H1 (cell line): ENCODE measurements around the gene DUSP1. TPM values are rescaled to one million over a fixed set of nuclear protein-coding genes. Genes with fewer than 3 reads are reported as not detected.

ENCODE experiments used
- BRCA1 ChIP-seq: IDR thresholded peaks from 2 replicates; pipeline ENCODE4 v1.6.1; 2012; ENCODE audit warnings: low read depth, low read length, improper control_type of control experiment
- MAFK ChIP-seq: IDR thresholded peaks from 2 replicates; pipeline ENCODE4 v1.6.1; 2012; ENCODE audit warnings: low read depth, mild to moderate bottlenecking, improper control_type of control experiment, low read length
- POU5F1 ChIP-seq: IDR thresholded peaks from 2 replicates; pipeline ENCODE4 v1.6.1; 2011; ENCODE audit warnings: low read depth, mild to moderate bottlenecking, low read length, moderate library complexity
- polyA plus RNA-seq, 7 experiments: library from polyadenylated mRNA; depleted of rRNA in 3 of 7; stranded (reverse) in 5 of 7; unstranded in 2 of 7; fragments of >200 nt in 5 of 7; fragments of 200-250 nt in 2 of 7; gene quantifications; 1 replicate in 5 of 7; 2 replicates in 1 of 7; 4 replicates in 1 of 7; pipeline versions ENCODE4 v1.2.1 to v1.2.3, GENCODE V29; 2011 to 2013; ENCODE audit warnings: missing spikeins in 2 of 7, mixed read lengths in 2 of 7
- total RNA-seq: library from RNA; stranded (reverse); fragmentation: NEBNext Ultra II Directional; extraction: Animal tissue kit (Norgen Biotek cat#: 25700); gene quantifications from 2 replicates; pipeline ENCODE4 v1.2.1, GENCODE V29; 2021
- TF ChIP-seq, protein P1 (sequence below): fragments of 300-600 bp; sonication (generic); IDR thresholded peaks from 2 replicates; pipeline ENCODE4 v1.7.1; 2012; ENCODE audit warnings: low read length, moderate library complexity, mild to moderate bottlenecking, inconsistent platforms; ENCODE audit not compliant: insufficient replicate concordance

Gene DUSP1
- total and polyA plus RNA-seq, 2 of the 8 experiments (the other 6 are each of a cell fraction or from before 2014, with no cell fraction given) = 6.5 to 11.7 TPM

DNA sequence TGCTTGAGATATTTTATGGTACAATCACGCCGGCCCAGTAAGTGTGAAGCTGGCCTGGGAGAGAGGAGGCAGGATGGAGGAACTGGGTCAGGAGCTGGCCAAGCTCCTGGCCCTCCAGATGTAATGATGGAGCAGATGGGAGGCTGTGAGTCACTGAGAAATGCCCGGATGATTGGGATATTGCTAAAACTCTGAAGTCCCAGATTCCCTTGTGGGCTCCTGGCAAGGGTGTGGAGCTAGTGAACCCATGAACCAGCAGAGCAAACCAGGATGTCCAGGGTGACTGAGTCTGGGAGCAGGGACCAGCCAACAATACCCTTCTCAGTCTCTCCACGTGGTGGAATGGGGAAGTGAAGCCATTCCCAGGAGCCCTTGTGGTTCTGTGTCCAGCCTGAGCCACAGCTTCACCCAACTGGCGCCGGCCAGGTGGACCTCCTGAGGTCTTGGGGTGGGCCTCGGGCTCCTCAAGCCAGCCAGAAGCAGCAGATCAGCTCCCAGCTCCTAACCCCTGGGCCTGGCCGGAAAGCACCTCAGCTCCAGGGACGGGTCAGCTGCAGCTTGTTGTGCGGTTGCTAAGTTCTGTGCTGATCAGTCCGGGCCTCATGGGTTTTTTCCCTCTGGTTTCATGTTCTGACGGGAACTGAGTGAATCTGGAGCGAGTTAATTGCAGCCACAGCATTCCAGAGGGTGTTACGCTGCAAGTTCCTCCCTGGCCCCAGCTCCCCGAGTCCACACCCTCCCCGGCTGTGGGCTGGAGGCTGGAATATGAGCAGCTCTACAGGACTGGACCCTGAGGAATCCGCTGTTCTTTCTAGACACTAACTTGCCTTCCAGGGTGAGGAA lies 37.6 kb downstream of the DUSP1 start (continued):
- TF ChIP-seq, protein P1, sequence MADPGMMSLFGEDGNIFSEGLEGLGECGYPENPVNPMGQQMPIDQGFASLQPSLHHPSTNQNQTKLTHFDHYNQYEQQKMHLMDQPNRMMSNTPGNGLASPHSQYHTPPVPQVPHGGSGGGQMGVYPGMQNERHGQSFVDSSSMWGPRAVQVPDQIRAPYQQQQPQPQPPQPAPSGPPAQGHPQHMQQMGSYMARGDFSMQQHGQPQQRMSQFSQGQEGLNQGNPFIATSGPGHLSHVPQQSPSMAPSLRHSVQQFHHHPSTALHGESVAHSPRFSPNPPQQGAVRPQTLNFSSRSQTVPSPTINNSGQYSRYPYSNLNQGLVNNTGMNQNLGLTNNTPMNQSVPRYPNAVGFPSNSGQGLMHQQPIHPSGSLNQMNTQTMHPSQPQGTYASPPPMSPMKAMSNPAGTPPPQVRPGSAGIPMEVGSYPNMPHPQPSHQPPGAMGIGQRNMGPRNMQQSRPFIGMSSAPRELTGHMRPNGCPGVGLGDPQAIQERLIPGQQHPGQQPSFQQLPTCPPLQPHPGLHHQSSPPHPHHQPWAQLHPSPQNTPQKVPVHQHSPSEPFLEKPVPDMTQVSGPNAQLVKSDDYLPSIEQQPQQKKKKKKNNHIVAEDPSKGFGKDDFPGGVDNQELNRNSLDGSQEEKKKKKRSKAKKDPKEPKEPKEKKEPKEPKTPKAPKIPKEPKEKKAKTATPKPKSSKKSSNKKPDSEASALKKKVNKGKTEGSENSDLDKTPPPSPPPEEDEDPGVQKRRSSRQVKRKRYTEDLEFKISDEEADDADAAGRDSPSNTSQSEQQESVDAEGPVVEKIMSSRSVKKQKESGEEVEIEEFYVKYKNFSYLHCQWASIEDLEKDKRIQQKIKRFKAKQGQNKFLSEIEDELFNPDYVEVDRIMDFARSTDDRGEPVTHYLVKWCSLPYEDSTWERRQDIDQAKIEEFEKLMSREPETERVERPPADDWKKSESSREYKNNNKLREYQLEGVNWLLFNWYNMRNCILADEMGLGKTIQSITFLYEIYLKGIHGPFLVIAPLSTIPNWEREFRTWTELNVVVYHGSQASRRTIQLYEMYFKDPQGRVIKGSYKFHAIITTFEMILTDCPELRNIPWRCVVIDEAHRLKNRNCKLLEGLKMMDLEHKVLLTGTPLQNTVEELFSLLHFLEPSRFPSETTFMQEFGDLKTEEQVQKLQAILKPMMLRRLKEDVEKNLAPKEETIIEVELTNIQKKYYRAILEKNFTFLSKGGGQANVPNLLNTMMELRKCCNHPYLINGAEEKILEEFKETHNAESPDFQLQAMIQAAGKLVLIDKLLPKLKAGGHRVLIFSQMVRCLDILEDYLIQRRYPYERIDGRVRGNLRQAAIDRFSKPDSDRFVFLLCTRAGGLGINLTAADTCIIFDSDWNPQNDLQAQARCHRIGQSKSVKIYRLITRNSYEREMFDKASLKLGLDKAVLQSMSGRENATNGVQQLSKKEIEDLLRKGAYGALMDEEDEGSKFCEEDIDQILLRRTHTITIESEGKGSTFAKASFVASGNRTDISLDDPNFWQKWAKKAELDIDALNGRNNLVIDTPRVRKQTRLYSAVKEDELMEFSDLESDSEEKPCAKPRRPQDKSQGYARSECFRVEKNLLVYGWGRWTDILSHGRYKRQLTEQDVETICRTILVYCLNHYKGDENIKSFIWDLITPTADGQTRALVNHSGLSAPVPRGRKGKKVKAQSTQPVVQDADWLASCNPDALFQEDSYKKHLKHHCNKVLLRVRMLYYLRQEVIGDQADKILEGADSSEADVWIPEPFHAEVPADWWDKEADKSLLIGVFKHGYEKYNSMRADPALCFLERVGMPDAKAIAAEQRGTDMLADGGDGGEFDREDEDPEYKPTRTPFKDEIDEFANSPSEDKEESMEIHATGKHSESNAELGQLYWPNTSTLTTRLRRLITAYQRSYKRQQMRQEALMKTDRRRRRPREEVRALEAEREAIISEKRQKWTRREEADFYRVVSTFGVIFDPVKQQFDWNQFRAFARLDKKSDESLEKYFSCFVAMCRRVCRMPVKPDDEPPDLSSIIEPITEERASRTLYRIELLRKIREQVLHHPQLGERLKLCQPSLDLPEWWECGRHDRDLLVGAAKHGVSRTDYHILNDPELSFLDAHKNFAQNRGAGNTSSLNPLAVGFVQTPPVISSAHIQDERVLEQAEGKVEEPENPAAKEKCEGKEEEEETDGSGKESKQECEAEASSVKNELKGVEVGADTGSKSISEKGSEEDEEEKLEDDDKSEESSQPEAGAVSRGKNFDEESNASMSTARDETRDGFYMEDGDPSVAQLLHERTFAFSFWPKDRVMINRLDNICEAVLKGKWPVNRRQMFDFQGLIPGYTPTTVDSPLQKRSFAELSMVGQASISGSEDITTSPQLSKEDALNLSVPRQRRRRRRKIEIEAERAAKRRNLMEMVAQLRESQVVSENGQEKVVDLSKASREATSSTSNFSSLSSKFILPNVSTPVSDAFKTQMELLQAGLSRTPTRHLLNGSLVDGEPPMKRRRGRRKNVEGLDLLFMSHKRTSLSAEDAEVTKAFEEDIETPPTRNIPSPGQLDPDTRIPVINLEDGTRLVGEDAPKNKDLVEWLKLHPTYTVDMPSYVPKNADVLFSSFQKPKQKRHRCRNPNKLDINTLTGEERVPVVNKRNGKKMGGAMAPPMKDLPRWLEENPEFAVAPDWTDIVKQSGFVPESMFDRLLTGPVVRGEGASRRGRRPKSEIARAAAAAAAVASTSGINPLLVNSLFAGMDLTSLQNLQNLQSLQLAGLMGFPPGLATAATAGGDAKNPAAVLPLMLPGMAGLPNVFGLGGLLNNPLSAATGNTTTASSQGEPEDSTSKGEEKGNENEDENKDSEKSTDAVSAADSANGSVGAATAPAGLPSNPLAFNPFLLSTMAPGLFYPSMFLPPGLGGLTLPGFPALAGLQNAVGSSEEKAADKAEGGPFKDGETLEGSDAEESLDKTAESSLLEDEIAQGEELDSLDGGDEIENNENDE = no peak
- no peak for TF ChIP-seq MAFK
- TF ChIP-seq POU5F1 = no peak
- TF ChIP-seq BRCA1 = no peak
